ENCODE data around the gene CCDC188. TPM values are rescaled to one million over a fixed set of nuclear protein-coding genes. Genes with fewer than 3 reads are reported as not detected.

CCDC188 gene
- total RNA-seq, 1 experiment from 2014 or later = not detected

DNA sequence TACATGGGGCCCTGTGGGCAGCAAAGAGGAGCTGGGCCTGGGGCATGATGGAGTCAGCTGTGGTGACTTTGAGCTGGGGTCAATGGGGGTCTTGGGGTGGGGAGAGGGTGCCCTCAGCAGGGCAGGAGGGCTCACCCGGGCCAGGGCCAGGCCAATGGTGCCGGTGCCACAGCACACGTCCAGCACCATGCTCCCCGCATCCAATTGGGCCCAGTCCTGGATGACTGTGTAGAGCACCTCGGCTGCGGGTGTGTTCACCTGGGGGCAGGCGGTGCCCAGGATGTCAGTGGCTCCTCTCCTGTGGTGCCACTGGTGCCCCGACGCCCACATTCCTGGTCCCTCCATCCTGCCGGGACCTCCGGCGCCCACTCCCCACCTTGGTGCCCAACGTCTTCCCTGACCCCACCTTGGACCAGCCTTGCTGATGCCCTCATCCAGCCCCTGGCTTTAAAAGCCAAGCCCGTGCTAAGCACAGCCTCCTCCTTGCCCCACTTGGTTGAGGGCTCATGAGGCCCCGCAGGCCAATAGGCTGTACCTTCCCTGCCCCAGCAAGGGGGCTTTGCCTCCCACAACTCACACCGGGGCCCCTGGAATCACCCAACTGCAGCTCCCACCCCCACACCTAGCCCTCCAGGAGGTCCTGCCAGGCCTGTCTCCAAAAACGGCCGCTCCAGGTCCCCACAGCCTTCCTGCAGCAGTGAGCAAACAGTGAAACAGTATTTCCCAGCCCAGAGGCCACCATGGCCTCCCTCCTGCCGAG lies 37.1 kb downstream of the CCDC188 start:
- ChIA-PET POLR2A (no interaction called here), CTCF (interaction anchor here (0.6 kb wide), 1 partner anchor 969 kb away, joined by 4 read pairs; no protein-coding TSS in a partner anchor)
- no peak for DNase-seq (ENCODE audit: low read depth, low spot score)
- TF ChIP-seq POLR2AphosphoS5 (IDR thresholded peaks at IDR 0.05; ENCODE audit: low read depth, low read length) (no peak), TCF7L2 (IDR thresholded peaks at IDR 0.05; ENCODE audit: low read depth, low read length) (no peak), SIN3A (IDR thresholded peaks at IDR 0.05; ENCODE audit: borderline replicate concordance, insufficient read depth, low read depth, low read length) (no peak)
- TF ChIP-seq, protein P1, sequence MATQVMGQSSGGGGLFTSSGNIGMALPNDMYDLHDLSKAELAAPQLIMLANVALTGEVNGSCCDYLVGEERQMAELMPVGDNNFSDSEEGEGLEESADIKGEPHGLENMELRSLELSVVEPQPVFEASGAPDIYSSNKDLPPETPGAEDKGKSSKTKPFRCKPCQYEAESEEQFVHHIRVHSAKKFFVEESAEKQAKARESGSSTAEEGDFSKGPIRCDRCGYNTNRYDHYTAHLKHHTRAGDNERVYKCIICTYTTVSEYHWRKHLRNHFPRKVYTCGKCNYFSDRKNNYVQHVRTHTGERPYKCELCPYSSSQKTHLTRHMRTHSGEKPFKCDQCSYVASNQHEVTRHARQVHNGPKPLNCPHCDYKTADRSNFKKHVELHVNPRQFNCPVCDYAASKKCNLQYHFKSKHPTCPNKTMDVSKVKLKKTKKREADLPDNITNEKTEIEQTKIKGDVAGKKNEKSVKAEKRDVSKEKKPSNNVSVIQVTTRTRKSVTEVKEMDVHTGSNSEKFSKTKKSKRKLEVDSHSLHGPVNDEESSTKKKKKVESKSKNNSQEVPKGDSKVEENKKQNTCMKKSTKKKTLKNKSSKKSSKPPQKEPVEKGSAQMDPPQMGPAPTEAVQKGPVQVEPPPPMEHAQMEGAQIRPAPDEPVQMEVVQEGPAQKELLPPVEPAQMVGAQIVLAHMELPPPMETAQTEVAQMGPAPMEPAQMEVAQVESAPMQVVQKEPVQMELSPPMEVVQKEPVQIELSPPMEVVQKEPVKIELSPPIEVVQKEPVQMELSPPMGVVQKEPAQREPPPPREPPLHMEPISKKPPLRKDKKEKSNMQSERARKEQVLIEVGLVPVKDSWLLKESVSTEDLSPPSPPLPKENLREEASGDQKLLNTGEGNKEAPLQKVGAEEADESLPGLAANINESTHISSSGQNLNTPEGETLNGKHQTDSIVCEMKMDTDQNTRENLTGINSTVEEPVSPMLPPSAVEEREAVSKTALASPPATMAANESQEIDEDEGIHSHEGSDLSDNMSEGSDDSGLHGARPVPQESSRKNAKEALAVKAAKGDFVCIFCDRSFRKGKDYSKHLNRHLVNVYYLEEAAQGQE (IDR thresholded peaks at IDR 0.05; ENCODE audit: insufficient read depth in 1 of 2, low read depth in 2 of 2, low read length in 1 of 2) = no peak
- Histone ChIP-seq H3K4me3 (ENCODE audit: low read depth in 2 of 2, low read length in 2 of 2) (no peak overlapping the region), H3K36me3 (ENCODE audit: control insufficient read depth, insufficient read depth, low read length) (peaks cover 12% of the 10 kb centered on the region), H3K4me1 (ENCODE audit: control insufficient read depth, insufficient read depth, low read length) (peaks cover 13% of the 10 kb centered on the region), H3K27ac (ENCODE audit: low read length) (no peak overlapping the region), H3K9me3 (ENCODE audit: control insufficient read depth, insufficient read depth, low read depth, low read length) (no peaks in the 10 kb centered on the region), H3K27me3 (ENCODE audit: control insufficient read depth, insufficient read depth, low read length) (no peaks in the 10 kb centered on the region)
- no peak for ATAC-seq
- in situ Hi-C loops (cut with HindIII; ENCODE audit: low pct_unique_long_range_greater_than_20kb, low sequenced_read_pairs) = no loop called here
- intact Hi-C loops (cut with micrococcal nuclease; ENCODE audit: unreplicated experiment) = no loop called here
- BruUV-seq (replicated peaks) = no TSS peak

DNA sequence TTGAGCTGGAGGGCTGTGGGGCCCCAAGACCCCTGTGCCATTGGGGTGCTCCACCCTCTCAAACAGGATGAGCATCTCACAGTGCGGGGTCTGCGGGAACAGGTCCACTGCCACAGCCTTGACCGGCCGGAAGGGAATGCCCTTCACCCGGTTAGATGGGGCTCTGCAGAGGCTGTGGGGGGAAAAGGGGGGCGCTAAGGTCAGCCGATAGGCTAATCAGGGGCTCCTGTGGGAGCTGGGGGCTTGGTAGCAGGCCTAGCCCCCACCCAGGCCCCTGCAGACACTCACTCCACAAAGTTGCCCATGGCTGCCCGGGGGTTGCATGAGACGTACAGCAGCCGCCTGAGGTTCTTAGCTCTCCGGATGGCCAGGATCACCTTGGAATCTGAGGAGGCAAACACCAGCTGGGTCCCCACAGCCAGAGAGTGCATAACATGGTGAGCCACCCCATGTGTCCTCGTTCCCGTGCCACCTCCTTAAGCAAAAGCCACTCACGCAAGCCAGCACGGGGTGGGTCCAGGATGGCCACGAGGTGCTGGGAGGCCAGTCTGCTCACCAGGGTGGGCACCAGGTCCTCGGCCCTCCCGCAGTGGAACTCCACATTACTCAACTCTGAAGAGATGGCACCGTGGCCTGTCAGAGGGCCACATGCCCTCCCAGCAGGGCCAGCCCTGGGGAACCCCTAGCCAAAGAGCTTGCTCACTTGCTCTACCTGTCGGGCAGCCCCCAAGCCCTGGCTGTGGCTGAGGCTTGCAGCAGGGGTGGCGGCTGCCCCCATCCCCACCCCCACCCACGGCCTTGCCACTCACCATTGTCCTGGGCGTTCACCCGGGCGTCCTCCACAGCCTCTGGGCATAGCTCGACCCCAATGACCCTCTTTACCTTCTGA lies 38.0 kb downstream of the CCDC188 start:
- BruUV-seq (replicated peaks) = no TSS peak
- Histone ChIP-seq H3K4me1 (ENCODE audit: control insufficient read depth, insufficient read depth, low read length) (peaks cover 13% of the 10 kb centered on the region), H3K4me3 (ENCODE audit: low read depth in 2 of 2, low read length in 2 of 2) (no peak overlapping the region), H3K27ac (ENCODE audit: low read length) (no peak overlapping the region), H3K27me3 (ENCODE audit: control insufficient read depth, insufficient read depth, low read length) (no peaks in the 10 kb centered on the region), H3K9me3 (ENCODE audit: control insufficient read depth, insufficient read depth, low read depth, low read length) (no peaks in the 10 kb centered on the region), H3K36me3 (ENCODE audit: control insufficient read depth, insufficient read depth, low read length) (peaks cover 4% of the 10 kb centered on the region)
- CTCF ChIA-PET = interaction anchor here (0.6 kb wide), 1 partner anchor 968 kb away, joined by 4 read pairs; no protein-coding TSS in a partner anchor
- intact Hi-C loops (cut with micrococcal nuclease; ENCODE audit: unreplicated experiment) (no loop called here), in situ Hi-C loops (cut with HindIII; ENCODE audit: low pct_unique_long_range_greater_than_20kb, low sequenced_read_pairs) (no loop called here)
- ATAC-seq (no peak), DNase-seq (ENCODE audit: low read depth, low spot score) (no peak)
- no peak for TF ChIP-seq TCF7L2 (IDR thresholded peaks at IDR 0.05; ENCODE audit: low read depth, low read length)
- no peak for TF ChIP-seq POLR2AphosphoS5 (IDR thresholded peaks at IDR 0.05; ENCODE audit: low read depth, low read length)
- TF ChIP-seq, protein P2, sequence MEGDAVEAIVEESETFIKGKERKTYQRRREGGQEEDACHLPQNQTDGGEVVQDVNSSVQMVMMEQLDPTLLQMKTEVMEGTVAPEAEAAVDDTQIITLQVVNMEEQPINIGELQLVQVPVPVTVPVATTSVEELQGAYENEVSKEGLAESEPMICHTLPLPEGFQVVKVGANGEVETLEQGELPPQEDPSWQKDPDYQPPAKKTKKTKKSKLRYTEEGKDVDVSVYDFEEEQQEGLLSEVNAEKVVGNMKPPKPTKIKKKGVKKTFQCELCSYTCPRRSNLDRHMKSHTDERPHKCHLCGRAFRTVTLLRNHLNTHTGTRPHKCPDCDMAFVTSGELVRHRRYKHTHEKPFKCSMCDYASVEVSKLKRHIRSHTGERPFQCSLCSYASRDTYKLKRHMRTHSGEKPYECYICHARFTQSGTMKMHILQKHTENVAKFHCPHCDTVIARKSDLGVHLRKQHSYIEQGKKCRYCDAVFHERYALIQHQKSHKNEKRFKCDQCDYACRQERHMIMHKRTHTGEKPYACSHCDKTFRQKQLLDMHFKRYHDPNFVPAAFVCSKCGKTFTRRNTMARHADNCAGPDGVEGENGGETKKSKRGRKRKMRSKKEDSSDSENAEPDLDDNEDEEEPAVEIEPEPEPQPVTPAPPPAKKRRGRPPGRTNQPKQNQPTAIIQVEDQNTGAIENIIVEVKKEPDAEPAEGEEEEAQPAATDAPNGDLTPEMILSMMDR (IDR thresholded peaks at IDR 0.05) = no peak
- no peak for TF ChIP-seq SIN3A (IDR thresholded peaks at IDR 0.05; ENCODE audit: borderline replicate concordance, insufficient read depth, low read depth, low read length)
- TF ChIP-seq, protein P1 (IDR thresholded peaks at IDR 0.05; ENCODE audit: insufficient read depth in 1 of 2, low read depth in 2 of 2, low read length in 1 of 2) = no peak
- POLR2A ChIA-PET = no interaction called here
